NCI-H2171 (cell line): ENCODE results near the gene C14orf39.
A peak's percentile ranks its signal among the peaks of the same experiment; 100 is the strongest.

Experiments
- DNase-seq: peaks from one replicate; lab custom pipeline; 2025; lab: John Stamatoyannopoulos, UW

C14orf39 gene

GRCh38 chr14:60485598-60486251 lies at the start of gene C14orf39:
Gene C14orf39 (minus strand): TSS chr14:60486063. CDS start chr14:60485078, 985 bp downstream.
- DNase-seq, result no peak

- DNase-seq, result no peak
Measured at GRCh38 chr14:60532442-60532841, 46.6 kb upstream of the C14orf39 start.

- DNase-seq, result no peak
Measured at GRCh38 chr14:60515511-60516289, 29.8 kb upstream of the C14orf39 start.

DNA sequence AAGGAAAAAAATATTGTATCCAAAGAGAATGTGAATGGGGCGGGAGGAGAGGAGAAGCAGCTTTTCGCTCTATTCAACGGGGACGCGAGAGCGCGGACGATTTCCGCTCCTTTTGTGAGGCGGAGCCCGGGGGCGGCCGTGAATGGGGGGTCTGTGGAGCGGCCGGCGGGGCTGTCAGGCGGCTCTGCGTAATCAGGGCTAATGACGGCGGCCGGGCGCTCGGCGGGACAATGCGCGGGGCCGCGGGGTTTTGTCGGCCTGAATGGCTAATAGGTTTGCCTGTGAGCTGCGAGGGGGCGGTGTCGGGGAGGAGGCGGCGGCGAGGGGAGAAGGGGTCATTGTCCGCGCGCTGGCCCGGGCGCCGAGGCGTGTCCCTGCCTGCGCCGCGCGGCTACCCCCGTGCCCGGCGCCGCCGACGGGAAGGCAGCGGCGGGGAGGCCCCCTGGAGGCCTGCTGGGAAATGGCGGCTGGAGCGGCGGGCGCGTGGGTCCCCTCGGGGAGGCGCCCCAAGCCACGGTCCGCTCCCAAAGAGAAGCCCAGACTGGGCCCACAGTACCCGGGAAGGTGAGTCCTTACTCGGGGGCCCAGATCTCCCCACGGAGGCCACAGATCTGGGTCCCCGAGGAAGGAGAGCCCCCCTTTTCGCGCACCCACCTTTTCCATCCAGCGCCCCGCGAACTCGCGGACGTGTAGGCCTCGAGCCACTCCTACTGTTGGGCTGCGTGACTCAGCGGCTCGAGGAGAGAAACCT lies 29.1 kb upstream of the C14orf39 start:
- peak; percentile 50 for DNase-seq

DNA sequence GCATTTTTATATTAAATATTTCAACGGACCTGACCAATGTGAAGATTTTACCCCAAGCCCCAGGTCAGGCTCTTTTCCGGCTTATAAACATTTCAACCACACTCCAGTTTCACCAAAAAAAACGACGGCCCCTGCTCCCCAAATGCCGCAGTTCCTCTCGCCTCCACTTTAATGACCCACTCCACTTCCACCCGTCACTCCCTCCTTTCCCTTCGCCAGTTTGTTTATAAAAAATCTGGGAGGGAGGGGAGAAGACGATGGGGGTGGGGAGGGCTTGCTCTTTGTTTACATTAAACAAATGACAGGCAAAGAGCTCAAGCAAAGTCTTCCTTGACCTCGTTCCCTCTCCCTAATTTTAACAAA lies 28.5 kb upstream of the C14orf39 start:
- DNase-seq, result peak; percentile 65

- no peak for DNase-seq
Measured at GRCh38 chr14:60512973-60513571, 27.2 kb upstream of the C14orf39 start.

DNA sequence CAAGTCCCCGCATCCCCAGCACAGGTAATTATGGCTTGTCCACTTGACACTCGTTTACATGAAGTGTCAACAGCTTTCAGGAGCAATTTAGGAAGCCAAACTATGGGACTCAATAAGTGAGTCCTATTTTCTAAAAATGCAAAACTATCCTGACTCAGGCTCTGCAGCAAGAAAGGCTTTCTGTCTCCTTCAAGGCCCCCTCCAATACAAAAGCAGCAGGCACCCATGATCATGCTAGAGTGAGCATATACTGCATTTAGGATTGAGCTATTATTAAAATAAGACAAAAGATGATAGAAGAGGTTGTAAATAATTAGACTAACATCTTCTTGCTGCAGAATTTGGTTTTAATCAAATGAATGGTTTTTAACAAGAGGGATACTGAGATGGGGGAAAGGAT lies 26.3 kb upstream of the C14orf39 start:
- DNase-seq, result no peak

DNA sequence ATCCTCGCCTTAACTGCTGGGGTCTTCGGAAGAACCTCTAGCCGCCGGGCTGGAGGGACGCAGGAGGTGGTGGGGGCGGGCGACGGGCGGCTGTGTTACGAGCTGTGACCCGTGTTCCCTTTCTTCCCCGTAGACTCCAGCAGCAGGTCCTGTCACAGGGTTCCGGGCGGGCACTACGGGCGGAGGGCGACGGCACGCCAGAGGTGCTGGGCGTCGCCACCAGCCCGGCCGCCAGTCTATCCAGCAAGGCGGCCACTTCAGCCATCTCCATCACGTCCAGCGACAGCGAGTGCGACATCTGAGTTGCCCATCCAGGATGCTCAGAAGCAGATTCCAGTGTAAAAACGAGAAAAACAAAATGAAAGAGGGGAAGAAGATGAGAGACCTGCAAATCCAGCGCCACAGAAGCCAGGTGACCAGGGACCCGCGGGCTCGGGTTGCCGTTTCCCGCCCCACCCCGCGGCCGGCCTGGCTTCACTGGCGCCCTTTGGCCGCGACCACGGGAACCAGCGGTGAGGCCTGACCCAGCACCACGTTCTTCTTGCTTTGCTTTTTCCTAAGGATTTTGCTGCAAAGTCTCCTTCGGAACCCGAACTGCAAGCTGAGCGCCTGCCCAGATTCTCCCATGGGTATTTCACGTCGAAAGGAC lies 25.2 kb upstream of the C14orf39 start:
- DNase-seq, result no peak

DNA sequence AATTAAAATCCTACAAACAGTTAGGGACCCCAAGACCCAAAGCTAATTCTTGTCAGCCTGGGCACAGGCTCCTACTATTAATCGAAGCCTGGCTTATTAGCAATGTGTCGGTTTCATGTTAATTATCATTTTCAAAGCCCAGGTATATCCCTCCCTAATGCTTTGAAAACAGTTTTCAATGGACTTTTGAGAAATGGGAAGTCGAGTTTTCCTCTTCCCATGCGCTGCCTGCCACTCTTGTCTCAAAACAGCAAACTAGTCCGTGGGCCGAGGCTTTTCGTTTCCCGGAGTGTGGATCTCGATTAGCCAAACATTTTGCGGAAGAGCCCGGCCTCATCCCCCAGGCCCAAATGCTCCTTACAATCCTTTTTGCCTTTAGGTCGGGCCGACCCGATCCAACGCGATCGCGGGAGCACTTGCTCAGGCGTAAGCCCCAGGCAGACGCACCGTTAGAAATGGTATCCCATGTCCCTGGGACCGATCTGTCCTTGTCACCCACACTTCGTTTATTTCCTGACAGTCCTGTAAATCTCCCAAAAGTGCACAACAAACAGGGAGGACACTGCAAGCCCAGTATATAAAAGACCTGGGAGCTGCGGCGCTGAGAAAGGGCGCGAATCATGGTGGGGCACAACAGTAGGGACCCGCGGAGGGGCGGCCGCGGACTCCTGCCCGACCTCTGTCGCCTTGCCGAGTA lies 24.5 kb upstream of the C14orf39 start:
- DNase-seq, result no peak

GRCh38 chr14:60509438-60510253 lies 23.8 kb upstream of the C14orf39 start:
- no peak for DNase-seq

DNA sequence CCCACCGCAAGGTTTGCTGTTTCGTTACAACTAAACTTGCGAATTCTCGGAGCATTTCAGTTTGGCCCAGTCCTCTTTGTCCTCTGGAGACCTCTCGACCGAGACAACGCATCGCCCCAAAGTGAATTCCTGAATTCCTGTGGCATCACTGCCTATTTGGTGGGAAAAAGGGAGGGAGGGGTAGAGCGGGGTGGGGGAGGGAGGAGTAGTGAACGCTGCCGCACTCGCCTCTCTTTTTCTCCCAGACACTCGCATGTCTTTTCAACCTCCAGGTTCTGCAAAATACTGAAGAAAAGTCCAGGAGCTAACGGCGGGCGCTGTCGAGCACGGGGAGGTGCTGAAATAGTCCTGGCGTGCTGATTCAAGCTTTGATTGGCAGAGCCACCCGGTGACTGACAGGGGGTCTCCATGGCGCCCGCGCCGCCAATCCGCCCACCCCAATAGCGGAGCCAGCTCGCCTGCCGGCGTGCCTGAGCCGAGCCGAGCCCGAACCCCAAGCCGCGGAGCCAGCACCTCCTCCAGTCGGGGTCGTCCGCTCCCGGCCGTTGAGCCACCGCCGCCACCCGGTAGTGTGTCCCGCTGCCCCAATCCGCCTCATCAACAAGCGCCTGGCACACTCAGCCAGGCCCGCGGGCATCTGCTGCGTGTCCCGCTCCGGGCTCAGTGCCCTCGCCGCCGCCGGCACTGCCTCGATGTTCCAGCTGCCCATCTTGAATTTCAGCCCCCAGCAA lies 23.0 kb upstream of the C14orf39 start, which contains the start of gene SIX6:
Gene SIX6 (plus strand): TSS at position 440 of the 731 bp plus-strand sequence. CDS start 253 bp downstream, at position 693.
- peak; percentile 82 for DNase-seq

- DNase-seq, result no peak
Measured at GRCh38 chr14:60508363-60508706, 22.5 kb upstream of the C14orf39 start.

GRCh38 chr14:60506985-60507829 lies 21.3 kb upstream of the C14orf39 start:
- peak; percentile 39 for DNase-seq

DNA sequence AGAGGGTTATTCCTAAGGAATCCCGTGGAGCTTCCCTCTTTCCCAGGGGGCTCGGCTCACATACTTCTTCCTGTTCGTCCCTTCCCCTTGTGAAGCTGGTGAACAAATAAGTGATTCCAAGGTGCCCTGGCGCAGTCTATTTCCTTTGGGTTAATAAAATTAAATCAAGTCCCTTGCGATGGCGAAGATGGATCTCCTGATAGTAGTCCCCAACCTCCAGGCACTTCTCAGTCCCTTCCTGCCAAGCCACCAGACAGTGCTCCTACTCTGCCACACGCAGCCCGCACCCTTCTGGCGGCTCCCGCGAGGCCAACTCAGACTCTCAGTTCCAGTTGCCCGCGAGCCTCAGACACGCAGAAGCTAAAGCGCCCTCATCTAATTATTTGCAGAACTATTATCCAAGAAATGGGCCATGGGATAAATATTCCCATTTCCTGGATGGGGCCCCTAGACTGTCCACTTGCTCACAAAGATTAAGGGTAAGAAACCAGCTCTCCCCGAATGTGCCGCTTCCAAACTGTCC lies 20.7 kb upstream of the C14orf39 start:
- DNase-seq, result no peak

- no peak for DNase-seq
Measured at GRCh38 chr14:60506010-60506409, 20.1 kb upstream of the C14orf39 start.

- no peak for DNase-seq
Measured at GRCh38 chr14:60505448-60505847, 19.6 kb upstream of the C14orf39 start.

GRCh38 chr14:60502541-60502940 lies 16.7 kb upstream of the C14orf39 start:
- no peak for DNase-seq

DNA sequence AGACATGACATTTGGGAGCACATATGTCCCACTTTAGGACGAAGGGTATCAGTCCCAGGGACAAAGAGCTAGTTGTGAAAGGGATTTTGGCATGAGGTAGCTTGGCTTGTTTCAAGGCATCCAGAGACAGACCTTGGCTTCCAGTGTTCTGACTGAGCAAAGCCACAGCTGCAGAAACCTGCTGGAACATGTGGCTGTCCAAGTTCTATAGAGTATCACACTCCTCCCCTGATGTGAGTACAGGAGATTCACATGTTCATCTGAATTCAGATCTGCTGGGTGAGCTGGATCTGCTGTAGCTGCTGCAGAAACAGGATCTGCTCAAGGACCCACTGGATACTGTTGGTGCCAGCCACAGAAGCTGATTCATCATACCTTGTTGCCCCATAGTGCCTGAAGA lies 10.1 kb upstream of the C14orf39 start:
- no peak for DNase-seq

DNA sequence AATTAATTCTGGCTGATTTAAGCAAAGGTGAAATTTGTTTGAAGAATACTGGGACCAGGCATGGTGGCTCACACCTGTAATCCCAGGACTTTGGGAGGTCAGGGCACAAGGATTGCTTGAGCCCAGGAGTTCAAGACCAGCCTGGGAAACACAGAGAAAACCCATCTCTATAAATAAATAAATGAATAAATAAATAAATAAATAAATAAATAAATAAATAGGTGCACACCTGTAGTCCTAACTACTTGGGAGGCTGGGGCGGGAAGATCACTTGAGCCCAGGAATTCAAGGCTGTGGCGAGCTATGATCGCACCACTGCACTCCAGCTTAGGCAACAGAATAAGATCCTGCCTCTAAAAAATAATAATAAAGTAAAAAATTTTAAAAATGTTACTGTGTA lies 4.4 kb upstream of the C14orf39 start:
- no peak for DNase-seq
